DND-41 (cell line): Measurements from ENCODE around the gene TXNDC5.

Experiments
- EZH2 ChIP-seq: IDR thresholded peaks from 3 replicates; pipeline ENCODE4 v1.6.1; 2012; ENCODE audit warnings: borderline replicate concordance, low read depth, mild to moderate bottlenecking, moderate library complexity, low read length, inconsistent platforms; ENCODE audit not compliant: severe bottlenecking
- TF ChIP-seq, protein P1 (sequence below): IDR thresholded peaks from 2 replicates; pipeline ENCODE4 v1.5.1; 2012; ENCODE audit warnings: borderline replicate concordance, low read length, moderate library complexity, mild to moderate bottlenecking; ENCODE audit not compliant: poor library complexity, severe bottlenecking; ENCODE audit errors: extremely low read depth

DNA sequence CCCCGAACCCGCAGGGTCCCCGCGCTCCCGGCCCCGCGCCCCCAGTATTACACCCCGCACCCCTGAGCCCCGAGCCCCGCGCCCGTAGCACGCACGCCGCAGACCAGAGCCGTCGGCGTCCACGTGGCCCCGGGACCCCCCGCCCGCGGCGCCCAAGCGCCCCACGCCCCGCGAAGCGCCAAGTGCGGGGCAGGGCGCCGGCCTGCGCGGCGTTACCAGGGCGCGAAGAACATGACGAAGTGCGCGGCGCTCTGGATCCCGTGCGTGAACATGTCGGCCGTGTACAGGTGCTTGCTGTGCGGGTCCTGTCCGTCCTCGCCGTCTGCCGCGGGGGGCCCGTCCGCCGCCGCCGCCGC is 312 bp downstream of the TXNDC5 start:
- TF ChIP-seq EZH2 = no peak
- TF ChIP-seq, protein P1, sequence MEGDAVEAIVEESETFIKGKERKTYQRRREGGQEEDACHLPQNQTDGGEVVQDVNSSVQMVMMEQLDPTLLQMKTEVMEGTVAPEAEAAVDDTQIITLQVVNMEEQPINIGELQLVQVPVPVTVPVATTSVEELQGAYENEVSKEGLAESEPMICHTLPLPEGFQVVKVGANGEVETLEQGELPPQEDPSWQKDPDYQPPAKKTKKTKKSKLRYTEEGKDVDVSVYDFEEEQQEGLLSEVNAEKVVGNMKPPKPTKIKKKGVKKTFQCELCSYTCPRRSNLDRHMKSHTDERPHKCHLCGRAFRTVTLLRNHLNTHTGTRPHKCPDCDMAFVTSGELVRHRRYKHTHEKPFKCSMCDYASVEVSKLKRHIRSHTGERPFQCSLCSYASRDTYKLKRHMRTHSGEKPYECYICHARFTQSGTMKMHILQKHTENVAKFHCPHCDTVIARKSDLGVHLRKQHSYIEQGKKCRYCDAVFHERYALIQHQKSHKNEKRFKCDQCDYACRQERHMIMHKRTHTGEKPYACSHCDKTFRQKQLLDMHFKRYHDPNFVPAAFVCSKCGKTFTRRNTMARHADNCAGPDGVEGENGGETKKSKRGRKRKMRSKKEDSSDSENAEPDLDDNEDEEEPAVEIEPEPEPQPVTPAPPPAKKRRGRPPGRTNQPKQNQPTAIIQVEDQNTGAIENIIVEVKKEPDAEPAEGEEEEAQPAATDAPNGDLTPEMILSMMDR = no peak
